ENCODE results near the gene SYNCRIP. TPM values are rescaled to one million over a fixed set of nuclear protein-coding genes. Genes with fewer than 3 reads are reported as not detected.

Gene SYNCRIP
- total and polyA plus RNA-seq, 2 of the 13 experiments (the other 11 are each of a cell fraction or from before 2014, with no cell fraction given), result 8.1 to 112 TPM

GRCh38 chr6:85673198-85674139, 30.8 kb upstream of the SYNCRIP start (continued):
- TF ChIP-seq GRHL1 (CRISPR knock-in tag; conservative IDR thresholded peaks at IDR 0.05) (no peak), ZNF101 (CRISPR knock-in tag; IDR thresholded peaks at IDR 0.05; ENCODE audit: borderline replicate concordance, low read depth) (no peak), KLF13 (CRISPR knock-in tag; IDR thresholded peaks at IDR 0.05) (no peak), ZNF138 (CRISPR knock-in tag; IDR thresholded peaks at IDR 0.05; ENCODE audit: low read depth) (no peak), RBM22 (optimal IDR thresholded peaks at IDR 0.05; ENCODE audit: low read length) (peak; percentile 93), GLI4 (CRISPR knock-in tag; IDR thresholded peaks at IDR 0.05; ENCODE audit: borderline replicate concordance) (no peak), CHD4 (IDR thresholded peaks at IDR 0.05; ENCODE audit: borderline replicate concordance, low read length) (no peak), ZBTB39 (CRISPR knock-in tag; IDR thresholded peaks at IDR 0.05) (no peak), ERF (CRISPR knock-in tag; IDR thresholded peaks at IDR 0.05) (no peak), ZBTB42 (CRISPR knock-in tag; IDR thresholded peaks at IDR 0.05) (no peak), ZNF296 (CRISPR knock-in tag; conservative IDR thresholded peaks at IDR 0.05) (no peak), ZBTB8A (CRISPR knock-in tag; IDR thresholded peaks at IDR 0.05; ENCODE audit: borderline replicate concordance, low read depth) (no peak), DMAP1 (CRISPR knock-in tag; IDR thresholded peaks at IDR 0.05) (no peak), POLR2A (IDR thresholded peaks at IDR 0.05; ENCODE audit: insufficient read depth in 1 of 2, low read depth in 2 of 2, low read length in 2 of 2) (peak in 1 of 2 experiments; percentile 56; a peak in 2 of 4 replicates), RBFOX2 (IDR thresholded peaks at IDR 0.05; ENCODE audit: low read depth, low read length) (0 out of 2 replicates have a peak, but pooled peaks have one; percentile 32), MBD4 (IDR thresholded peaks at IDR 0.05; ENCODE audit: borderline replicate concordance, low read length) (0 out of 2 replicates have a peak, but pooled peaks have one; percentile 43), ZNF737 (CRISPR knock-in tag; IDR thresholded peaks at IDR 0.05; ENCODE audit: borderline replicate concordance) (no peak), TBX3 (IDR thresholded peaks at IDR 0.05; ENCODE audit: borderline replicate concordance) (no peak), HNRNPK (IDR thresholded peaks at IDR 0.05; ENCODE audit: low read depth, low read length, poor library complexity, severe bottlenecking) (no peak), NFAT5 (CRISPR knock-in tag; IDR thresholded peaks at IDR 0.05) (no peak), TOE1 (CRISPR knock-in tag; IDR thresholded peaks at IDR 0.05) (no peak)

All from HepG2 (cell line).